ENCODE results near the gene WDFY2.

WDFY2 gene

DNA sequence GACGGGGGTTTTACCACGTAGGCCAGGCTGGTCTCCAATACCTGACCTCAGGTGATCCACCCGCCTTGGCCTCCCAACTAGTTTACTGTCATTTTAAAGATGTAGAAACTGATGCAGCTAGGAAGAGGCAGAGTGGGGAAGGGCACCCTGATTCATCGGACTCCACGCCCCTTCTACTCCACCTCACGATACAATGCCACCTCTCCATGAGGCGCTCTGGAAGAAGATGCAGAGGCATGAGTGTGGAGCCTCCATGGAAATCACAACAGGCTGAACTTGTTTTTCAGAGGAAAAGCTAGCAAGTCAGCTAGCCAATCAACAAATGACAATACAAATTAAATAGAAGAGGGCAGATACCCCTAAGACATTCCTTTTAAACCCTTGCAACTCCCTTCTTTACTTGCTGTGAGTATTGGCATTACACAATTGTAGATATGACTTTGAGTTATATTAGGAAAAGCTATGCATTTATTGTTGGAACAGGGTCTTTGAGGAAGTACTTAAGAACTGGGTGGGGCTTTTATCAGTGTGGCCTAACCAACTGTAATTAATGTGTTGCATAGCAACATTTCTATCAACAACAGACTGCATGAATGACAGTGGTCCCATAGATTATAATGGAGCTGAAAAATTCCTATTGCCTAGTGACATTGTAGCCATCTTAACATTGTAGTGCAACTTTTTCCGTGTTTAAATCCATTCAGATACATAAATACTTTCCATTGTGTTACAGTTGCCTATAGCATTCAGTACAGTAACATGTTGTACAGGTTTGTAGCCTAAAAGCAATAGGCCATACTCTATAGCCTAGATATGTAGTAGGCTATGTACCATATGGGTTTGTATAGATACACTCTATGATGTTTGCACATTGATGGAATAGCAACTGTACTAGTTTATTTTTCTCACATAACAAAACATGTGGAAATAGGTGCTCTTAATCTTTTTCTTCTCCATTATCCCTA is 17.6 kb downstream of the WDFY2 start:
- no peak for DNase-seq (ENCODE audit: low spot score)

DNA sequence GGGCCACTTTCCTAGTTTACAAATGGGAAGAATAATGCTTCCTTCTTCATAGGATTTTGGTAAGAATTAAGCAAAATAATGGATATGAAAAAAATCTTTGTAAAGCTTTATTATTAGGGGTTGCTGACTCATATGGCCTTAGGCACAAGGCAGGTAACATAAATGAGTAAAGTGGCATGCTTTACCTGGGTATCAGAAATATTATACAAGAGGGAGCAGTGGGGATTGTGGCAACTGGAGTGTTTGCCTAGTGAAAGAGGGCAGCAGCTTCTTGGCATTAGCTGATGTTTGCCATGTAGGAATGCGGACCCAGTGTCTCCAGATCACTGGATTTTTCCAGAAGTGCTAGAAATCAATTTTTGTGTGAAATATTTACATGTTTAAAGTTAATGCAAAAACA is 19.5 kb downstream of the WDFY2 start:
- no peak for DNase-seq (ENCODE audit: low spot score)

DNA sequence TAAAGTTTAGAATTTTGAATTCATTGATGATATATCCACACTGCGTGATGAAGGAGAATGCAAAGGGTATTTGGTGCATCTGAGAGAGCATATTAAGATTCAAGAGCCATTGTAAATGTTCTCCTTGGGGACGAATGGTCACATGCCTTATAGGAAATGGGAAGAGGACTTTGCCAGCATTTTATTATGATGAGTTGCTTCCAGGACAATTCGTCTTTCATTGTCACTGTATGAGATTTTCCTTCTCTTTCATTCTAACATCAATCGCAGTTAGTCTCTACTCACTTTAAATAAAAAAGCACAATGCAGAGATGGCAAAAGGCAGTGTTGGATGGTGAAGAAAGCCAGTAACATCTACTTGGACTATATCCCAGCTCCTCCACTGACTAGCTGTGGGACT is 21.4 kb downstream of the WDFY2 start:
- DNase-seq (ENCODE audit: low spot score), result no peak

DNA sequence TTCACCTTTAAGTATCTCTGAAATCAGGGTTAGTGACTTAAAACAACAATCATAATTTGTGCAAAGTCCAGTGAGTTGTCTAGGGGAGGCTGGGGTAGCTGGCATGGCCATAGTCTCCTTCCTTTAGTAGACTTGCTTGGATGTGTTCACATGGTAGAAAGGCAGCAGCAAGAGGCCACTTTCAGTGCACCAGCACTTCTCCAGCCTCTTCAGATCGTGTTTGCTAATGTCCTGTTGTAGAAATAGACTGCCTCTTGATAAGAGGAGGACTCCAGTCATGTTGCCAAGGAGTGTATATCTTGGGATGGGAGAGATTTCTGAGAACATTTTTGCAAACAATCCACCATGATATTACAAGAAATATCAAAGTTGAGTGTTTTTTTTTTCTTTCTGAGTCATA is 22.9 kb downstream of the WDFY2 start:
- no peak for DNase-seq (ENCODE audit: low spot score)

DNA sequence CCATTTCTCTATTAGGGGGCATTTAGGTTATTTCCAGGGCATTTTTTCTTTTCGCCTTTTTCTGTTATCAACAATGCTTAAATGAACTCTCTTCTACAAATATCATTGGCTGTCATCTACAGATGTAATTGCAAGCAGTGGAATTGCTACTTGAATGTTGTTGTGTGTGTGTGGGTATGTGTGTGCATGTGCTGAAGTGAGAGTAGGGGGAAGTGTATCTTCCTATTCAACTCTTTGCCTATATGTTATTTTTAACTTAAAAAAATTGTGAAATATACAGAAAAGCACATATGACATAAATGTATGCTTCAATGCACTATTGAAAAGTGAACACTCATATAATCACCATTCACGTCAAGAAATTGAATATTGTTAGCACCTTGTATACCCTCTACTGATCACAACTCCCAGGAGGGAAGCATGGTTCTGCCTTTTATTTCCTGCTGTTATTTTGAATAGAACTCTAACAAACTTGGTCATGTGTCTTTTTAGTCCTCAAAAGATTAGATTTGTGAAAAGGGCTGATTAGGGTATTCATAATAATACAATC is 24.7 kb downstream of the WDFY2 start:
- no peak for DNase-seq (ENCODE audit: low spot score)

DNA sequence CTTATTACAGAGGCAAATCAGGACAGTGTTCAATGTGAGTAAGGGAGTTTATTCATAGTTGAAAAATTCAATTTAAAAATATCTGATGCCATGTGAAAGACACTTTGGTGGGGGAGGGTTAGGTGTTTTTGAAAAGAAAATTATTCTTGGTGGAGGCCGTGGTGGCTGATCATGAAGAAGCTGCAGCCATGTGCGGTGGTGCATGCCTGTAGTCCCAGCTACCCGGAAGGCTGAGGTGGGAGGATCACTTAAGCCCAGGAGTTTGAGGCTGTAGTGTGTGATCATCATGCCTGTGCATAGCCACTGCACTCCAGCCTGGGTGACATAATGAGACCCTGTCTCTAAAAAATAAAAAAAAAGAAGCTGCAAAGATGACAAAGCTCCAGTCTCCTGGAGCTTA is 28.6 kb downstream of the WDFY2 start:
- DNase-seq (ENCODE audit: low spot score), result peak; percentile 59

DNA sequence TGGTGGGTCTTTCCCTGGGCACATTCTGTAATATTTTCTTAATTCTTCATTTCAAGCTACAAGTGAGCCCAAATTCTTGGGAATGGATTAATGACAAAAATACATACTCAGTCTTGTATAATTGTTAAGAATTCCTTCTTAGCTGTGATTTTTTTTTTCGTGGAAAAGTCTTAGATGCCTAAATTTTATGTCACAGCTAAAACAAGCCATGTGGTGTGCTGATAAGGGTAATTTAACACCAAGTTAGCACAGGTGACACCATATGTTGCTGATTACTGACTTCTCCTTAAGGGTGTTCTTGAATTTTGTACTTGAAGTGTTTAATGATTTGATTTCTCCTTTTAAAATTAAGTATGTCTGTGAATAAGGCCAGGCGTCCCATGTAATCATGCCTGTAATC is 29.3 kb downstream of the WDFY2 start:
- no peak for DNase-seq (ENCODE audit: low spot score)

DNA sequence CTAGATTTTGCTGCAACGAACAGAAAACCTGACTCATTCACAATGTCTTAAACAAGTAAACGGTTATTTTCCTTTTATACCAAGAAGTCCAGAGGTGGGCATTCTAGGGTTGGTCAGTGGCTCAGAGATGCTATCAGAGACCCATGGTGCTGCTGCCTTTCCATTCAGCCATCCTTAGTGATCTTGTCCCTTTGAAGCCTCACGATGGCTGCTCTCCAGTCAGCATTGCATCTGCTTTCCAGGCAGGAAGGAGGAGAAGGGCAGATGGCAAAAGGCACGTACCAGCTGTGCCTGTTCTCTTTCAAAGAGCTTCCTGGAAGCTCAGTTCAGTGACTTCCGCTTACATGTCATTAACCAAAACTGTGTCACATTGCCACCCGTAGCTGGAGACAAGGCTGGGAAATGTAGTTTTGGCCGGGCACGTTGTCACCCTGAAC is 30.1 kb downstream of the WDFY2 start:
- DNase-seq (ENCODE audit: low spot score), result peak; percentile 53

DNA sequence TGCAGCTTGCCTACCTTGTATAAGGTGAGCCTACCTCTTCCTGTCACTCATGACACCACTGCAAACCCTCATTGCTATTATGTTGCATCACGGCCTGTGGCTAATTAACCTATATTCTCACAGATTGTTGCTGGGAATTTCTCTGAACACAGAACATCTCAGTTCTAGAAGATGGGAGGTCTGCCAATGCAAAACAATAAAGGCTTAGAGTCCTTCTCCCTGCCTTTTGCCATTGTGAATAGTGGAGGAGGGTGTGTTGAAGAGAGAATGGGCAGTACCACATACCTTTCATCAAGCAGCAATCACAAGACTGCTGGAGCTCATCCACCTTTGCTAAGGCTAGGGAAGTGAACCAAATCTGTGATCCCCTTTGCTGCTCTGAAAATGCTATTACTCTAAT is 34.4 kb downstream of the WDFY2 start:
- DNase-seq (ENCODE audit: low spot score), result peak; percentile 35

DNA sequence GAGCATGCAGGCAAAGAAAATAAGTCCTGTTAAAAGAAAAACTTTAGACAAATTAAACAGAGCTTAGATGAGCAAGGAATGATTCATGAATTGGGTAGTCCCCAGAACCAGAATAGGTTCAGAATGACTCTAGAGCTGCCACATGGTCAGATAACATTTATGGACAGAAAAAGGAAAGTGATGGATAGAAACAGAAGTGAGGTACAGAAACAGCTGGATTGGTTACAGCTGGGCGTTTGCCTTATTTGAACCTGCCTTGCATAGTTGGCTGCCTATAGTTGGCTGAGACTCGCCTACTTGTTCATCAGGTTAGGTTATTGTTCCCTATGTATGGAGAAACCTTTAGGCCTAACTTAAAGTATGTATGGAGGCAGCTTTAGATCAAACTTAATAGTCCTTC is 35.4 kb downstream of the WDFY2 start:
- peak; percentile 42 for DNase-seq (ENCODE audit: low spot score)

DNA sequence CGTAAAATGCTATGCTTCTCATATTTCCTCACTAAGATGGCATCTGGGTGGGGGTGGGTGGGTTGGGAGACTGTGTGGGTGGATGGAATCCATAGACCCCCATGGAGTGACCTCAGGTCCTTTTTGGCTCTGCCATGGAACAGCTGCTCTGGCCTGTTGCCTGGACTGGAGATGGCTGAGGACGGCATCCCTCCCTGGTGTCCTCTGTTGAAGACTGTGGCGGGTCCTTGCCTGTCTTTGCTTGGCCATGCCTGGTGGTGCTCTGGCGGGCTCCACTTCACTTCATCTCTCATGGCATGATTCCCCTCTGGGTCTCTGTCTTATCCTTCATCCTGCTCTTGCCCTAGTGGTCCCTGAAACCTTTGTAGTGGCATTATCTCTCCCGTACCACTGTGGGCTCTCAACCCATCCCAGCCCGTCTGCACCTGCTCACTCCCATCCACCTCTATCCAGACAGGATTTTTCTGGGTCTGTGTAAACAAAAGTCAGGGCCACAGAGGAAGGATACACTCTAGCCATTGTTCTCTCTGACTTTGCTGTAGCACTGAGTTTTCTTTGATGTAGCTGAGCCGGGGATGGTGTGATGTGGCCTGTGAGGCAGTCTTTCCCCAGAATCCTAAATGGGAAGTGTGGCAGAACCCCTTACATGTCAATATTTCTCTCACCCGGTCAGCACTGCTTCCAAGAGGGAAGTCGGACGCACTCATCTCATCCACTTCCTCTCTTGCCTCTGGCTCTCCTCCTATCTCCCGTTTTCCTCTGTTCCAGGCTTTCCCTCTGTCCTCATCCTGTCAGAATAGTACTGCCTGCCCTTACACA is 36.1 kb downstream of the WDFY2 start:
- DNase-seq (ENCODE audit: low spot score), result no peak

DNA sequence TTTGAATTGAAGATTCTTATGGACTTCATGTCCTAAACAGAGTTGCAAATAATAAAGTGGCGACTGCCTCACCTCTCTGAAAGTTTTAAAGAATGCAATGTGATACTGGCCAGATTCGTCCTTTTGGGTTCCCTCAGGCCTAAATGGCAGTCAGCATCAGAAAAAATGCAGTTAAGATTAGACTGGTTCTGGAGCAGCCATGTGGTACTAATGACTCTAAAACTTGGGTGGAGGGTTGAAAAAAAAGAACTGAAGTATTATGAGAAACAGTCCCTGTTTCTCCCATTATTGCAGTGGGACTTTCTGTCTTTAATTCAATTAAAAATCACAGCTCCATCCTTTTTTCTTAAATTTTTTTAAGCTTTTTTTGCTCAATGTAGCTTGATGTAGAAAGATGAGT is 37.3 kb downstream of the WDFY2 start:
- DNase-seq (ENCODE audit: low spot score), result no peak

DNA sequence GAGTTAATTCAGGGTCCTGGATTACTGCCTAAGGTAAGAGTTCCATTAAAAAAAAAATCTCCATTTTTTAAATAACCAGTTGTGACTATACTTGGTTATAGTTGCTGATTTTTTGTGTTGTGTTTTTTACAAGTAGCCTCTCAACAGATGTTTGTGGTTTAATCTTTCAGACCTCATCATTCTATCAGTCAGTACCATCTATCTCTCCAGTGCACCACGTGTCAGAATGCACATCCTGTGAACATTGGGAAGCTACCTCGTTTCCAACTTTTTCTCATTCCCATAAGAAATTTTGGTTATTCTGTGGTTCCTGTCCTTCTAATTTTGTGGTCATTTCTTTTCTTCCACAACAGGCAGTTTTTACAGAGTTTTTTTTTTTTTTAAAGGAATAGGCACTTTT is 39.2 kb downstream of the WDFY2 start:
- DNase-seq (ENCODE audit: low spot score), result no peak

DNA sequence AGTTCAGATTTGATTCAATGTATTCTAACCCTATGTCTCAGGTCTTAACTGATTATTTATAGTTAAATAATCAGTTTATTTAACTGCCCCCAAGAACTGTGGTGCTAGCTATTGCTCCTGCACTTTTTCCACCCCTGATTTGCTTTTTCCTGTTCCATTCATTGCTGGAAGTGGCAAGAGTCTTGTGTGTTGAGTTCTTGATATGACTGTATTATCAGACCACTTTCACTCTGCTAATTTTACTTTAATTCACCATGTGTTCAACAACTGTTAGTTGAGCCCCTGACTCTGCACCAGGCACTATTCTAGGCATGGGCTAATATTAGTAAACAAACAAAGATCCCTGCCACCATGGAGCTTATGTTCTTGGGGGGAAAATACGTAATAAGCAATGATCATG is 39.9 kb downstream of the WDFY2 start:
- DNase-seq (ENCODE audit: low spot score), result no peak

DNA sequence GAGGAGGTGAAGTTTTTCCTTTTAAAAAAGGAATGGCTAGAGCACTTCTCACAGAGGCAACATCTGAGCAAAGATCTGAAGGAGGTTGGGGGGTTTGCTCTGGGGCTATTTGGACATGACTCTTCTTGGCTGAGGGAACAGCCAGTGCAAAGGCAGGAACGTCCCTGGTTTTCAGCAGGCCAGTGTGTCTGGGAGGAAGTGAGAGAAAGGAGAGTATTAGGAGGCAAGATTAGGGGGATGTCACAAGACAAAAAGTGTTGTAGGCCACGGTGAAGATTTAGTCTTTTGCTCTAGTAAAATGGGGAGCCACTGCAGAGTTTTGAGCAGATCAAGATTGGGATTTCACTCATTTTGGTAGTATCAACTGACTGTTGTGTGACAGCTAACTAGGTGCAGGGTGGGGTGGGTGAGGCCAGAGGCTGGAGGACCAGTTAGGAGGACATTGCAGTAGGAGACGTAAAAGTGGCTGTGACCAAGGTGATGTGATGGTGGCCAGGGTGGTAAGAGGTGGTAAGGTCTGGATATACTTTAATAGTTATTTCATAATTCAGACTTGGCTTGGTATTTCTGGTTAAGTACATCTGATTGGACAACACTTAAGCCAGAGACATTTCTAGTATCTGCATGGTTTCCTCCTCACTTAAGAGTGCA is 40.6 kb downstream of the WDFY2 start:
- no peak for DNase-seq (ENCODE audit: low spot score)

DNA sequence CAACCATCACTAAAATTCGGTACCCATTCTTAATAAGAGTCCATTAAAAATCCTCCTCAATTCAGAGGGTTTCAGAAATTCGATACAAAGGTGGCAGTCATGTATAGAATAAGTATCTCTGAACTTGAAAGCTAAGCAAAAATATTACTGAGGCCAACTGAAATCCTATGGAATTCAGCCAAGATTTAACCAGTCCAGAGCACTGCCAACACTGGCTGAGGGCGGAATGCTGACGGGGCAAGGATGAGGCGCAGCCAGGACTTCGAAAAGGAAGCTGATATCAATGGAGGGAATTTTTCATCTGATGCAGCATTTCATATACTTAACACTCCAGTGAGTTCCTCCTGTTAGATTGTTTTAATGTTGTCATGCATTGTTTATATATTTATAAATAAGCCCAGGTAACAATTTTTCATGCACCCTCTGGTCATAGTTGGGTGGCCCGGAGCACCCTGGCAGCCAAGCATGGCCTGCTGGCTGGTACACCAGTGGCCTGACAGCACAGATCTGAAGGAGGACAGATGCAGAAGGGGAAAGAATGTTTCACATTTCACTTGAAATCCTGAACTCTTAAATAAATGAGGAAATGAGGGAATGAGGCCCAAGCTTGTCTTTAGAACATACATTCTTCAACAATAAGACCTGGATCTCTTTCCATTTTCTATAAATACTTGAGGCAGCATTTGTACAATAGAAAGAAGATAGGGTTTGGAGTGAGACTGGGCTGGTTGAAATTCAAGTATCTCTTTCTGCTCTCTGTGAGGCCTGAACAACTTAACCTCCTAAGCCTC is 41.5 kb downstream of the WDFY2 start:
- peak; percentile 72 for DNase-seq (ENCODE audit: low spot score)

DNA sequence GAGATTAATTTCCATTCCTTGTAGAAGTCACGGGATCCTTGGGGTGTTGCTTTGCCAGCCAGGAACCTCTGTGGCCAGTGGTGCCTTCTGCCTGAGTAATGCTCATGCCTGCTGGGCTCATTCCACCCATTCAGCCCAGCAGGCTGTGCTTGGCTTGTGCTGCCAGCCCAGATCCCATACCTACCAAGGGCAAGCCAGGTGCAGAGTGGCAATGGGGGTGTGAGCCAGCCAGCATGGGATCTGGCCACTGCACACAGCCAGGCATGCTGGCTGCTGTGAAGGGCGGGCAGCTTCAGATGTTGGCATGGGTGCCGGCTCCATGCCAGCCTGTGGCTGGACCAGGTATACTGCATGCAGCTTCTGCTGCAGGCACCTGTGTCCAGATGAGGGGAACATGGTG is 42.5 kb downstream of the WDFY2 start:
- peak; percentile 52 for DNase-seq (ENCODE audit: low spot score)

DNA sequence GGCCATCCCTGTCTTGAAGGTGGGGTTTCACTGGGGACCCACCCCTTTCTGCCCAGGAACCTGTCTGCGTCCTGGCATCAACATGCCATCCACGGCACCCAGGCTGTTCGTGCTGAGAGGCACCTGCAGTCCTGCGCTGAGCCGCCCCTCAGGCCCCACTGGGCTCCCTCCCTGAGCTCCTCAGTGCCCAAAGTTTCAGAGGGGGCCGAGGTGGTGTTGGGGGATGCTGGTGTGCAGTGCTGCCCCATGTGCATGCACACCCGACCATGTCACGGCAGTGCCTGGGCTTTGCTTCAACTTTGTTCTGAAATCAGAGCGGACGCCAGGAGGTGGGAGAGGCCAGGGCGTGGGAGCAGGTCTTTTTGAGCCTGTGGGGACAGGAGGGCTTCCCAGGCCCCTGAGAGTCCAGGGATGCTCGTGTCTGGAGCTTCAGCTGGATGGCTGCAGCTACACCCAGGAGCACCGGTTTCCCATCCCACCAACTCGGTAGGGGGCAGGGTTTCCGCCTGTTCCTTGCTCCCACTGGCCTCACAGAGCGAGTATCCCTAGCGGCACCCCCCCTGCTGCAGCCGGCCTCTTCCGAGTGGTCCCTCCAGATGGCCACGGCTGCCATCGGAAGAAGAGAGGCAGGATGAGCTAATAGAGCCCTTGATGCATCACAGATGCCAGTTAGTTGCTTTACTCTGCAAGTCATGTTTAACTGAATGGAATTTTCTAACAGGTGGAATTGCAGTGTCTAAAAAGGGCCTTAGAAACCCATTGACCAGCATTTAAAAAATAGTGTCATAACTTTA is 44.0 kb downstream of the WDFY2 start:
- no peak for DNase-seq (ENCODE audit: low spot score)

DNA sequence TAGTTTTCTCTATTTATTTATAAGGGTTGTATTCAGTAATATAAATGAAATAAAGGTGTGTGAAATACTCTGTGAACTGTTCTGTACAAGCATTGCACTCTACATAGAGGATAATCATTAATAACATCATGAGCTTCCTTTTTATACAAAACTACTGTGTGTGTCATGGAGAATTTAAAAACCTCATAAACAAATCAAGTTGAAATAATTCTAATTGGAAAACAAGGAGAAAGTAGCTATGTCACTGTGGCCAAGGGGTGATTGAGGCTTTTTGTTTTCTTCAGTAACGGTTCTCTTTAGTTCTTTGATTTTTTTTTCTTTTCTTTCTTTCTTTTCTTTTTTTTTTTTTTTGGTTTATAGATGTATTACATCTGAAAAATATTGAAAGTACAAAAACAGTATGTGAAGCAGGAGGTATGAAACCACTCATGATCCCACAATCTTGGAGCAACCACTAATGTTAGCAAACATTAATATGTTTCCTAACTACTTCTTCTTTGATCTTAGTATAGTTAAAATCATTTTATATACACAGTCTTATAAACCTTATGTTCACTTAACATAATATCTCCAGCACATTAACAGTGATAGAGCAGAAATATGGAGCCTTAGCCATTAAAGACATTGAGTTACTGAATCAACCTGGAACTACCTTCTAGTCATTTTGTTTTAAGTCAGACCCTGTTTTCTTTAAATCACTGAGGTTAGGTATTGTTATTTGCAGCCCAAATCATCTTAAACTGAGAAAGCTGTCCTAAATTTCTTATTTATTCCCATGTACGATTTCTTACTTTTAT is 45.4 kb downstream of the WDFY2 start:
- DNase-seq (ENCODE audit: low spot score), result no peak

DNA sequence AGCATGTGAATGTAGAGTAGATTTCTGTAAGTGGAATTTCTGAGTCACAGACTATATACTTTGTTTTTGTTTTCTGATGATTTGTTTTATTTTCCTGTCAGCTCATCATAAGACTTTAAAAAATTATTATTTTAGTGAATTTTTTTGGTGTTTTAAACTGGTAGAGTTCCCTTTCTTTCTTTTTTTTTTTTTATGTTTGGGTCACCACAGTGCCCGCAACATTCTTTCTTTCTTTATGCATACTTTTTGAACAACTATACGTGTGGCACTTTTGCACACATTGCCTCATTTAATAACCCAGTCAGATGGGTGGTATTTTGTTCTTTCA is 46.0 kb downstream of the WDFY2 start:
- DNase-seq (ENCODE audit: low spot score), result no peak

Data from kidney tubule cell (primary cell).